ENCODE measurements around the gene RANBP10.

Gene RANBP10

GRCh38 chr16:67734731-67735201, 71.6 kb downstream of the RANBP10 start:
- peak in 1 of 2 experiments; percentile 14 for DNase-seq

GRCh38 chr16:67733734-67734470, 72.5 kb downstream of the RANBP10 start:
- peak in 1 of 2 experiments; percentile 0 for DNase-seq

GRCh38 chr16:67731753-67732095, 74.6 kb downstream of the RANBP10 start:
- no peak for DNase-seq

- no peak for DNase-seq
Observed at GRCh38 chr16:67731071-67731752, 75.1 kb downstream of the RANBP10 start.

- DNase-seq, result no peak
Observed at GRCh38 chr16:67730326-67730725, 76.0 kb downstream of the RANBP10 start.

GRCh38 chr16:67729636-67730248, 76.6 kb downstream of the RANBP10 start:
- no peak for DNase-seq

- no peak for DNase-seq
Observed at GRCh38 chr16:67727521-67728485, 78.6 kb downstream of the RANBP10 start.

- DNase-seq, result no peak
Observed at GRCh38 chr16:67726106-67727034, 80.0 kb downstream of the RANBP10 start.

GRCh38 chr16:67723911-67724305, 82.5 kb downstream of the RANBP10 start:
- no peak for DNase-seq

GRCh38 chr16:67723151-67723910, 83.0 kb downstream of the RANBP10 start:
- DNase-seq, result no peak

GRCh38 chr16:67720236-67720635, 86.1 kb downstream of the RANBP10 start:
- no peak for DNase-seq

GRCh38 chr16:67719778-67720144, 86.6 kb downstream of the RANBP10 start:
- DNase-seq, result peak in 1 of 2 experiments; percentile 1

- peak; percentile 68 to 89 for DNase-seq
Observed at GRCh38 chr16:67719048-67719777, 87.1 kb downstream of the RANBP10 start, which contains the start of gene GFOD2. Gene GFOD2, minus strand, starts transcription at chr16:67719316. Its CDS starts 33,601 bp downstream, at chr16:67685715.

GRCh38 chr16:67718668-67719047, 87.7 kb downstream of the RANBP10 start:
- no peak for DNase-seq

GRCh38 chr16:67716097-67716496, 90.3 kb downstream of the RANBP10 start:
- no peak for DNase-seq

GRCh38 chr16:67714522-67714921, 91.8 kb downstream of the RANBP10 start:
- DNase-seq, result no peak

GRCh38 chr16:67713647-67714273, 92.6 kb downstream of the RANBP10 start:
- no peak for DNase-seq

- no peak for DNase-seq
Observed at GRCh38 chr16:67710607-67711006, 95.8 kb downstream of the RANBP10 start.

GRCh38 chr16:67709050-67709449, 97.3 kb downstream of the RANBP10 start:
- no peak for DNase-seq

GRCh38 chr16:67708368-67708771, 98.0 kb downstream of the RANBP10 start:
- no peak for DNase-seq

All from NCI-H446 (cell line).